Stimulated activated CD8-positive, alpha-beta memory T cell treated with anti-CD3 and anti-CD28 coated beads, Interleukin-7, amount 100 ng/mL, for 48 hours (primary cell): Measurements from ENCODE around the gene SETD9.

Experiments used
- DNase-seq, 2 donors: peaks; one replicate each; pipeline ENCODE4 v3.0.0-alpha.2; 2020; ENCODE audit warnings: low read depth in 1 of 2; ENCODE audit errors: extremely low read depth in 1 of 2

Gene SETD9, protein sequence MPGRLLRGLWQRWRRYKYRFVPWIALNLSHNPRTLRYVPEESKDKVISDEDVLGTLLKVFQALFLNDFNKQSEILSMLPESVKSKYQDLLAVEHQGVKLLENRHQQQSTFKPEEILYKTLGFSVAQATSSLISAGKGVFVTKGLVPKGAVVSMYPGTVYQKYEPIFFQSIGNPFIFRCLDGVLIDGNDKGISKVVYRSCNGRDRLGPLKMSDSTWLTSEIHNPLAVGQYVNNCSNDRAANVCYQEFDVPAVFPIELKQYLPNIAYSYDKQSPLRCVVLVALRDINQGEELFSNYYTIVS

GRCh38 chr5:56909294-56910209, at the start of gene SETD9:
Gene SETD9, plus strand, starts transcription at chr5:56909596. Its CDS starts 50 bp downstream, at chr5:56909646.
- DNase-seq, result peak; percentile 94 to 96

GRCh38 chr5:56861893-56862485, 47.4 kb upstream of the SETD9 start:
- no peak for DNase-seq

DNA sequence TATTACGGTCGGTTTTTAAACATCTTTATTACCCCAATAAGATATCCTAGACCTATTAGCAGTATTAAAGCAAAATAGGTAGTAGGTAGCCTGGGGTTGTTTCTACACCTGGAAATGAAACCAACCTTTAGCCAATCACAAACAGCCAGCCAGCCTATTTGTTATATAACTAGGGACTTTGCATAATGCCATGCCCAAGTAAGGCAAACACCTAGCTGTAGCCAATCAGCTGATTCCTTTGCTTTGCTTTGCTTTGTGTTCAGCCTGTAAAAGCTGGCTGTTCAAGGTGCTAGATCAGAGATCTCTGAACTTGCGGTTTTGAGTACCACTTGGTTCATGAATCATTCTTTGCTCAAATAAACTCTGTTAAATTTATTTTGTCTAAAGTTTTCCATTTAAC, 46.5 kb upstream of the SETD9 start:
- no peak for DNase-seq

GRCh38 chr5:56871777-56872176, 37.6 kb upstream of the SETD9 start:
- DNase-seq, result no peak

GRCh38 chr5:56873056-56873455, 36.3 kb upstream of the SETD9 start:
- no peak for DNase-seq

- no peak for DNase-seq
Observed at GRCh38 chr5:56876327-56876726, 33.1 kb upstream of the SETD9 start.

GRCh38 chr5:56881571-56881970, 27.8 kb upstream of the SETD9 start:
- no peak for DNase-seq

DNA sequence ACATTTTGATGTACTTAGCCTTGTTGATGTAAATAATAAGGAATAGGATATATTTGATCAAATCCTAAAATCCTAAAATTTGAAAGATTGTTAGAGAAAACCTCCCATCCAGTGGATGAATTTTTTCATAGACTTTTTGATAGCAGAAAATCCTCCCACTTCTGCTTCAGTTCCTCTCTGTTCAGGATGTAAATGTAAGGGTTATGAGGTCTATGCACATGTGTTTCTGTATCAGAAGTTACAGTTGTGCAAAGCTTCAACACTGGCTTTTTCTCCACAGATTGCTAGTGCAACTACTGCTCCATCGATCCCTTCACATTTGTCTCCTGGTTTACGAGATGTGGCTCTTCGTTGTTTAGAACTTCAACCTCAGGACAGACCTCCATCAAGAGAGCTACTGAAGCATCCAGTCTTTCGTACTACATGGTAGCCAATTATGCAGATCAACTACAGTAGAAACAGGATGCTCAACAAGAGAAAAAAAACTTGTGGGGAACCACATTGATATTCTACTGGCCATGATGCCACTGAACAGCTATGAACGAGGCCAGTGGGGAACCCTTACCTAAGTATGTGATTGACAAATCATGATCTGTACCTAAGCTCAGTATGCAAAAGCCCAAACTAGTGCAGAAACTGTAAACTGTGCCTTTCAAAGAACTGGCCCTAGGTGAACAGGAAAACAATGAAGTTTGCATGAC, 16.0 kb upstream of the SETD9 start:
- no peak for DNase-seq

- no peak for DNase-seq
Observed at GRCh38 chr5:56896763-56897162, 12.6 kb upstream of the SETD9 start.

DNA sequence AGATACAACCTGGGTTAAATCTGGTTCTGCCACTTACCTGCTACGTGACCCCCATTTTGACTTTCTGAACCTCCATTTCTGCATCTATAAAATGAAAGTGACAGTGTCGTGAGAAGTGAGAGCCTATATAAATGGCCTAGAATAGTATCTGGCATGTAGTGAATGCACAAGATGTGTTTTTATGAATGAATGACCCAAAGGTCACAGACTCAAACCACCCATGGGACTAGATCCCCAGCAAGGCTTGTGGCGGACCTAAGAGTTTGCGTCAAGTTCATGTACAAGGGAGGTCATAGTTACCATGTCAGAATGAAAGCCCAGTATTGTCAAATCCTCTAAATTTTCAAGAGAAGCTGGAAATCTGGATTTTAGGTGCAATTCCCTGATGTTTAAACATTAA, 11.2 kb upstream of the SETD9 start:
- no peak for DNase-seq

DNA sequence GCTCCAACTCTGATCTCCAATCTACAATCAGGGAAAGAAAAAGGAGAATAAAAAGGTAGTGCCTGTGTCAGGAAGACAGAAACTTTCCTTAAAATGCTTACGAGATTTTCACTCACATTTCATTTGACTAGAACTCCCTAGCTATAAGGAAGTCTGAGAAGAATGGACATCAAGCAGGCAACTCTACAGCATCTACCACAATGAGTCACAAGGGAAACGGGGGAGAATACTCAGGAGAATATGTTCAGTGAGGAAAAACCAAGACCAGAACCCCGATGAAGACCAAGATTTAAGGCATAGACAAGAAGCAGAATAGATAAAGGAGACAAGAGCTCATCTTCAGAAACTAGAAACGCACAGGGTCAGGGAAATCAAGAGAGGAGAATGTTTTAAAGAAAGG, 9.0 kb upstream of the SETD9 start:
- no peak for DNase-seq

DNA sequence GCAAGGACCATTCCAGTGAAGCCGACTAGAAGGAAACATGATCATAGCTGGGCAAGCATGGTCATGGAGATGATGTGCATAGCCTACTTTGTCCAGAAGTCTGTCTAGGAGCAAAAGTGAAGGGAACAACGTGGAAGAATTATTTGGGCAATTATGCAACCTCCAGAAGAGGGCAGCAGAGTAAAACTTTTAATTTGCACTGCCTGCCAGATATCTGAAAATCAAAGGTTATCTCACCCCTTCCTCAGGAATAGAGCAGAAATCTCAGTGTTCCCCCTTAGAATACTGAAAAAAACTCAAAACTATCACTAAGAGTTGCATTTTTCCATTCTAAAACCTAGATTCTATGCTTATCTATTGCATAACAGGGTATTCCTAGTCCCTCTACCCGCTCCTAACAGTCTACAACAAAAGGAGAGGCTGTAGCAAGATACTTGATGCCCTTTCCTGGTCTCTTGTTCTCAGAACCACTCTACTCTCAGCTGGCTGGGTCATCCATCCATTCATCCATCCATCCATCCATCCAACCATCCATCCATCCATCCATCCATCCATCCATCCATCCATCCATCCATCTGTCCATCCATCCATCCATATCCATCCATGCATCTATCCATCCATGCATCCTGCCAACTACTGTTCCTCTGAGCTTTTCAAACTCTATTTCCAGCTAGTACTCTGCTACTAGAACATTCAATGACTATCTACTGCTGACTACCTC, 8.4 kb upstream of the SETD9 start:
- DNase-seq, result no peak

GRCh38 chr5:56908942-56909293, 478 bp upstream of the SETD9 start:
- DNase-seq, result no peak

DNA sequence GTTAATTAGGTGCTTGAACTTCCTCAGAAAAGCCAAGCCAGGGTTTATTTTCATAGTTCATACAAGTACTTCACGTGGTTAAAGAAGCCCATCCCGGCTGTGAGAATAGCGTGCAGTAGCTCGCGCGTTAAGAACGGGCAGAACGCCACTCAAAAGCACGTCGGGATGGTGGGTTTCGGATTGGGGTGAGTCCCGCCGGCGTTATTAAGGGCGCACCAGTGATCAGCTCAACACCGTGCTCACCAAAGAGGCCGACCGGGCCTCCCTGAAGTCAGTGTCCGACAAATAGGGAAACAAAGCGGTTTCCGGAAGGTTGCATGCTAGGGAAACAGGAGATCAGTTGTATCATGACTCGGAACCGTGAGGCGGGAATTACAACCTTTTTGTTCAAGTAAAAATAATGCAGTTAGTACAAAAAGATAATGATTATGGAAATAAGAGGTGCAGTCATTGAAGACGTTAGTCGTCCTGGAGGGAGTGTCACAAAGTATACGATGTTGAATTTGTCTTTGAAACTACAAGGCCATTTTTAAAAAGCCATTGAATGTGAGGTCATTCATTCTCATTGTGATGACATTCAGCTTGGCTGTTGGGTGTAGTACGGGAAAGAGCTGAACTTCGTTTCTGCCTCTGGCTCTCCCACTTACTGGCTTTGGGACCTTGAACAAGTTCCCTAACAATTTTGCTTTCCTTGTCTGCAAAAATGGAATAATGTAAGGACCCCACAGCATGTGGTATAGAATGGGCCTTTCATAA, 992 bp downstream of the SETD9 start:
- peak in 1 of 2 donors; percentile 29 for DNase-seq

GRCh38 chr5:56913766-56914165, 4.4 kb downstream of the SETD9 start:
- DNase-seq, result no peak

GRCh38 chr5:56914678-56915077, 5.3 kb downstream of the SETD9 start:
- DNase-seq, result no peak

GRCh38 chr5:56917534-56917933, 8.1 kb downstream of the SETD9 start:
- no peak for DNase-seq

- DNase-seq, result no peak
Observed at GRCh38 chr5:56918054-56918453, 8.7 kb downstream of the SETD9 start.

GRCh38 chr5:56919942-56920662, 10.7 kb downstream of the SETD9 start:
- DNase-seq, result no peak
